ENCODE data around the gene FAM174C. TPM values are rescaled to one million over a fixed set of nuclear protein-coding genes. Genes with fewer than 3 reads are reported as not detected.
A peak's percentile ranks its signal among the peaks of the same experiment; 100 is the strongest.

Gene FAM174C
- total and polyA plus RNA-seq, 2 donors (not counting 3 experiments of a cell fraction or from before 2014, with no cell fraction given), result 46.7 to 83.9 TPM

DNA sequence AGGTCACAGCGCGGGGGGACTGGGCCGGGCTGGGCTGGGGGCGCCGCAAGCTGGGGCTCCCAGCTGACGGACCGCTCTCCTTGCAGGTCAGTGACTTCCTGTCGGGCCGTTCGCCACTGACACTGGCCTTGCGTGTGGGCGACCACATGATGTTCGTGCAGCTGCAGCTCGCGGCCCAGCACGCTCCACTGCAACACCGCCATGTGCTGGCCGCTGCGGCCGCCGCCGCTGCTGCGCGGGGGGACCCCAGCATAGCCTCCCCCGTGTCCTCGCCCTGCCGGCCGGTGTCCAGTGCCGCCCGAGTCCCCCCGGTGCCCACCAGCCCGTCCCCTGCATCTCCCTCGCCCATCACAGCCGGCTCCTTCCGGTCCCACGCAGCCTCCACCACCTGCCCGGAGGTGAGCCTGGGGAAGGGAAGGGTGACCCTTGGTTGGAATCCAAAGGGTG lies 21.2 kb upstream of the FAM174C start:
- Histone ChIP-seq H3K36me3 (ENCODE audit: control insufficient read depth in 2 of 2, extremely low read depth in 1 of 2, insufficient read depth in 2 of 2, low read length in 2 of 2) (peaks cover 29 to 36% of the 10 kb centered on the region in 2 experiments), H3K27me3 (ENCODE audit: control insufficient read depth in 2 of 2, insufficient read depth in 2 of 2, low read length in 2 of 2) (no peaks in the 10 kb centered on the region), H3K27ac (ENCODE audit: insufficient read depth, low read depth, low read length) (peak overlapping the region; percentile 90), H2AFZ (ENCODE audit: low read depth, low read length) (no peak overlapping the region), H3K4me3 (replicated peaks in 1 of 3; ENCODE audit: insufficient read depth in 1 of 3, low read depth in 1 of 3, low read length in 3 of 3) (no peak overlapping the region), H3K4me1 (ENCODE audit: control insufficient read depth, extremely low read depth, insufficient read depth, low read length) (peaks cover 34% of the 10 kb centered on the region), H3K9me3 (replicated peaks; ENCODE audit: control insufficient read depth, insufficient read depth, low read length) (no peaks in the 10 kb centered on the region), H3K4me2 (ENCODE audit: insufficient read depth, low read length) (peak overlapping the region; percentile 66), H3K9ac (replicated peaks; ENCODE audit: extremely low read depth, insufficient read depth, low read length) (peak overlapping the region; percentile 65), H3K79me2 (ENCODE audit: control insufficient read depth, insufficient read depth, low read length) (peaks cover 63% of the 10 kb centered on the region), H4K20me1 (replicated peaks; ENCODE audit: control insufficient read depth, extremely low read depth, insufficient read depth, low read length) (no peaks in the 10 kb centered on the region), H3K9me1 (replicated peaks; ENCODE audit: control insufficient read depth, extremely low read depth, insufficient read depth, low read length) (no peaks in the 10 kb centered on the region)
- DNase-seq (ENCODE audit: low read depth, low spot score), result no peak
- dilution Hi-C loops (cut with MboI; ENCODE audit: extremely low pct_ligation_motif_present, low sequenced_read_pairs), result no loop called here
- intact Hi-C loops (cut with micrococcal nuclease), result no loop called here
- no peak for FAIRE-seq
- CTCF ChIA-PET, result interaction anchor here (0.7 to 2.2 kb wide), 2 partner anchors 10 to 12 kb away, joined by 6 to 89 read pairs; no protein-coding TSS in a partner anchor
- BruUV-seq (replicated peaks), result no TSS peak
- TF ChIP-seq POLR2AphosphoS5 (IDR thresholded peaks at IDR 0.05; ENCODE audit: insufficient read depth, low read depth, low read length), result no peak
- no peak for TF ChIP-seq FOS (IDR thresholded peaks at IDR 0.05; ENCODE audit: borderline replicate concordance, insufficient read depth, low read length)
- TF ChIP-seq POLR2A (IDR thresholded peaks at IDR 0.05; ENCODE audit: low read depth, low read length), result no peak
- no peak for TF ChIP-seq MYC (IDR thresholded peaks at IDR 0.05; ENCODE audit: low read depth, low read length)
- POLR2A ChIA-PET, result interaction anchor here (0.5 to 2.2 kb wide), 4 partner anchors 12 to 41 kb away, joined by 5 to 34 read pairs (median 14); partner anchors contain the start of gene CIRBP

- no peak for FAIRE-seq
- TF ChIP-seq EZH2 (IDR thresholded peaks at IDR 0.05; ENCODE audit: borderline replicate concordance, low read depth, low read length, severe bottlenecking), result no peak
- TF ChIP-seq, protein P1, sequence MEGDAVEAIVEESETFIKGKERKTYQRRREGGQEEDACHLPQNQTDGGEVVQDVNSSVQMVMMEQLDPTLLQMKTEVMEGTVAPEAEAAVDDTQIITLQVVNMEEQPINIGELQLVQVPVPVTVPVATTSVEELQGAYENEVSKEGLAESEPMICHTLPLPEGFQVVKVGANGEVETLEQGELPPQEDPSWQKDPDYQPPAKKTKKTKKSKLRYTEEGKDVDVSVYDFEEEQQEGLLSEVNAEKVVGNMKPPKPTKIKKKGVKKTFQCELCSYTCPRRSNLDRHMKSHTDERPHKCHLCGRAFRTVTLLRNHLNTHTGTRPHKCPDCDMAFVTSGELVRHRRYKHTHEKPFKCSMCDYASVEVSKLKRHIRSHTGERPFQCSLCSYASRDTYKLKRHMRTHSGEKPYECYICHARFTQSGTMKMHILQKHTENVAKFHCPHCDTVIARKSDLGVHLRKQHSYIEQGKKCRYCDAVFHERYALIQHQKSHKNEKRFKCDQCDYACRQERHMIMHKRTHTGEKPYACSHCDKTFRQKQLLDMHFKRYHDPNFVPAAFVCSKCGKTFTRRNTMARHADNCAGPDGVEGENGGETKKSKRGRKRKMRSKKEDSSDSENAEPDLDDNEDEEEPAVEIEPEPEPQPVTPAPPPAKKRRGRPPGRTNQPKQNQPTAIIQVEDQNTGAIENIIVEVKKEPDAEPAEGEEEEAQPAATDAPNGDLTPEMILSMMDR (IDR thresholded peaks at IDR 0.05; ENCODE audit: extremely low read depth in 1 of 2, insufficient read depth in 1 of 2, low read depth in 1 of 2, low read length in 2 of 2), result no peak
- no peak for TF ChIP-seq FOS (IDR thresholded peaks at IDR 0.05; ENCODE audit: borderline replicate concordance, insufficient read depth, low read length)
- TF ChIP-seq POLR2A (IDR thresholded peaks at IDR 0.05; ENCODE audit: low read depth, low read length), result peak; percentile 19
- TF ChIP-seq GATA2 (IDR thresholded peaks at IDR 0.05; ENCODE audit: insufficient read depth, insufficient read length, low read depth, low read length), result no peak
- Histone ChIP-seq H3K4me3 (replicated peaks in 1 of 3; ENCODE audit: insufficient read depth in 1 of 3, low read depth in 1 of 3, low read length in 3 of 3) (no peak overlapping the region), H3K79me2 (ENCODE audit: control insufficient read depth, insufficient read depth, low read length) (peaks cover 63% of the 10 kb centered on the region), H3K27ac (ENCODE audit: insufficient read depth, low read depth, low read length) (no peak overlapping the region), H3K9me1 (replicated peaks; ENCODE audit: control insufficient read depth, extremely low read depth, insufficient read depth, low read length) (no peaks in the 10 kb centered on the region), H3K27me3 (ENCODE audit: control insufficient read depth in 2 of 2, insufficient read depth in 2 of 2, low read length in 2 of 2) (no peaks in the 10 kb centered on the region), H4K20me1 (replicated peaks; ENCODE audit: control insufficient read depth, extremely low read depth, insufficient read depth, low read length) (no peaks in the 10 kb centered on the region), H2AFZ (ENCODE audit: low read depth, low read length) (no peak overlapping the region), H3K36me3 (ENCODE audit: control insufficient read depth in 2 of 2, extremely low read depth in 1 of 2, insufficient read depth in 2 of 2, low read length in 2 of 2) (peaks cover 29 to 36% of the 10 kb centered on the region in 2 experiments), H3K9ac (replicated peaks; ENCODE audit: extremely low read depth, insufficient read depth, low read length) (no peak overlapping the region), H3K4me1 (ENCODE audit: control insufficient read depth, extremely low read depth, insufficient read depth, low read length) (peaks cover 39% of the 10 kb centered on the region), H3K4me2 (ENCODE audit: insufficient read depth, low read length) (no peak overlapping the region), H3K9me3 (replicated peaks; ENCODE audit: control insufficient read depth, insufficient read depth, low read length) (no peaks in the 10 kb centered on the region)
- intact Hi-C loops (cut with micrococcal nuclease), result no loop called here
- no TSS peak for BruUV-seq (replicated peaks)
- dilution Hi-C loops (cut with MboI; ENCODE audit: extremely low pct_ligation_motif_present, low sequenced_read_pairs), result no loop called here
- DNase-seq (ENCODE audit: low read depth, low spot score), result no peak
- CTCF ChIA-PET, result interaction anchor here (0.7 to 2.2 kb wide), 3 partner anchors 10 to 12 kb away, joined by 6 to 89 read pairs (median 10); no protein-coding TSS in a partner anchor
- POLR2A ChIA-PET, result interaction anchor here (1.1 to 2.2 kb wide), 2 partner anchors 12 to 15 kb away, joined by 5 to 34 read pairs; partner anchors contain the start of gene CIRBP
Measured at GRCh38 chr19:1254530-1255185, 20.7 kb upstream of the FAM174C start.
